ENCODE measurements around the gene PHLDA1. TPM values are rescaled to one million over a fixed set of nuclear protein-coding genes. Genes with fewer than 3 reads are reported as not detected.
"Not testable (repeated sequence)": the region's sequence is repeated elsewhere in the genome, so short reads cannot be mapped to it uniquely, and the experiment has no call there.

Gene PHLDA1
- total and polyA plus RNA-seq, 11 donors: 3.0 to 44.4 (median 5.5) TPM

GRCh38 chr12:75986001-75986746 is 45.4 kb downstream of the PHLDA1 start:
- Histone ChIP-seq H3K27ac (no peak overlapping the region), H3K9me3 (peaks cover 0 to 9% (median 0%) of the 10 kb centered on the region in 12 donors), H3K27me3 (no peaks in the 10 kb centered on the region), H3K4me3 (no peak overlapping the region), H3K4me1 (peaks cover 0 to 24% (median 8%) of the 10 kb centered on the region in 12 donors), H3K36me3 (no peaks in the 10 kb centered on the region)
- ATAC-seq (no peak), DNase-seq (no peak)
- TF ChIP-seq, protein P1, sequence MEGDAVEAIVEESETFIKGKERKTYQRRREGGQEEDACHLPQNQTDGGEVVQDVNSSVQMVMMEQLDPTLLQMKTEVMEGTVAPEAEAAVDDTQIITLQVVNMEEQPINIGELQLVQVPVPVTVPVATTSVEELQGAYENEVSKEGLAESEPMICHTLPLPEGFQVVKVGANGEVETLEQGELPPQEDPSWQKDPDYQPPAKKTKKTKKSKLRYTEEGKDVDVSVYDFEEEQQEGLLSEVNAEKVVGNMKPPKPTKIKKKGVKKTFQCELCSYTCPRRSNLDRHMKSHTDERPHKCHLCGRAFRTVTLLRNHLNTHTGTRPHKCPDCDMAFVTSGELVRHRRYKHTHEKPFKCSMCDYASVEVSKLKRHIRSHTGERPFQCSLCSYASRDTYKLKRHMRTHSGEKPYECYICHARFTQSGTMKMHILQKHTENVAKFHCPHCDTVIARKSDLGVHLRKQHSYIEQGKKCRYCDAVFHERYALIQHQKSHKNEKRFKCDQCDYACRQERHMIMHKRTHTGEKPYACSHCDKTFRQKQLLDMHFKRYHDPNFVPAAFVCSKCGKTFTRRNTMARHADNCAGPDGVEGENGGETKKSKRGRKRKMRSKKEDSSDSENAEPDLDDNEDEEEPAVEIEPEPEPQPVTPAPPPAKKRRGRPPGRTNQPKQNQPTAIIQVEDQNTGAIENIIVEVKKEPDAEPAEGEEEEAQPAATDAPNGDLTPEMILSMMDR (IDR thresholded peaks at IDR 0.05): no peak
- TF ChIP-seq POLR2A (IDR thresholded peaks at IDR 0.05): no peak
- WGBS, 4 donors: 70 to 74% (median 72%) methylated on average over 9 of the region's 9 CpGs
- intact Hi-C loops (cut with DNase I): no loop called here

DNA sequence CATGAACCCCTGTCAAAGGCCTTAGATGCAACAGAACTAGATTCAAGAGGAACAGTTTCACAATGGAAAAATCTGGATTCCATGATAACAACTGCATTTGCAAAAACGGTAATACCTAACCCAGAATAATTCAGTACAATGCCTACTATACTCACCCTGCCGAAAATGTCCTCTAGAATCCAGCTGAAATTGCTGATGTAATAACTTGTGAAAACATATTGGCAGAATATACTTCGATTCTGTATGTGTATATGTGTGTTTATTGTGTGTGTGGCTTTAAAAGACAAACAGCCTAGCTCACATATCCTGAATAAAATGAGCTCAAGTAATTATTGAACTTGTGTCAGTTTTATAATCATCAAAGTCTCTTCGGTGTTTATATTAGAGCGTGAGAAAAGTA is 46.0 kb downstream of the PHLDA1 start:
- no peak overlapping the region for H3K4me3 ChIP-seq
- peaks cover 0 to 27% (median 9%) of the 10 kb centered on the region in 12 donors for H3K4me1 ChIP-seq
- no peak for ATAC-seq
- no peaks in the 10 kb centered on the region for H3K36me3 ChIP-seq
- no peak for DNase-seq
- H3K27ac ChIP-seq: no peak overlapping the region
- H3K27me3 ChIP-seq: no peaks in the 10 kb centered on the region
- peaks cover 0 to 9% (median 0%) of the 10 kb centered on the region in 12 donors for H3K9me3 ChIP-seq
- intact Hi-C loops (cut with DNase I): no loop called here
- 86 to 88% (median 87%) methylated on average over 5 of the region's 5 CpGs for WGBS, 4 donors
- no peak for TF ChIP-seq POLR2A (IDR thresholded peaks at IDR 0.05)
- TF ChIP-seq, protein P1 (IDR thresholded peaks at IDR 0.05): no peak

DNA sequence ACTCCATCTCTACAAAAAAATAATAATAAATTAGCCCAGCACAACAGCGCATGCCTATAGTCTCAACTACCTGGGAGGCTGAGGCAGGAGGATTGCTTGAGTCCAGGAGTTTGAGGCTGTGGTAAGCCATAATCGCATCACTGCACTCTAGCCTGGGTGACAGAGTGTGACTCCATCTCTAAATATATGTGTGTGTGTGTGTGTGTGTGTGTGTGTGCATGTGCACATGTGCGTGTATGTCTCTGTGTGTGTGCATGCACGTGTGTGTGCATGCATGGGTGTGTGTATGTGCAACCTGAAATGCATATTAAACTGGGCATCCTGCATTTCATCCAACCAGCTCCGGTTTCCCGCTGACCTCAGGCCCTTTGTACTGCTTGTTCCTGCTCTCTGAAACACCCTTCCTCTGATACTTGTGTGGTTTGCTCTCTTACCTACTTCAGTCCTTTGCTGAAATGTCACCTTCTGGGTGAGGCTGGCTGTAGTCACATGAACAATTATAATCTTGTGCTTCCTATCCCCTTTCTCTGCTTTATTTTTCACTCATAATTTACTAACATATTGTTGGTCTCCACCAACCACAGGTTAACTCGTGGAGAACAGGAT is 46.9 kb downstream of the PHLDA1 start:
- Histone ChIP-seq H3K4me1 (peaks cover 0 to 31% (median 9%) of the 10 kb centered on the region in 12 donors), H3K36me3 (no peaks in the 10 kb centered on the region), H3K27me3 (no peaks in the 10 kb centered on the region), H3K4me3 (no peak overlapping the region), H3K27ac (no peak overlapping the region), H3K9me3 (peaks cover 0 to 9% (median 0%) of the 10 kb centered on the region in 12 donors)
- no peak for ATAC-seq
- intact Hi-C loops (cut with DNase I): loop anchor here in 1 of 10 donors (5.0 kb wide), 1 partner anchor 48 kb away; the partner anchor contains the start of gene PHLDA1
- WGBS, 4 donors: 92 to 96% (median 93%) methylated on average over 7 of the region's 7 CpGs
- TF ChIP-seq POLR2A (IDR thresholded peaks at IDR 0.05): no peak
- TF ChIP-seq, protein P1 (IDR thresholded peaks at IDR 0.05): no peak
- DNase-seq: no peak

DNA sequence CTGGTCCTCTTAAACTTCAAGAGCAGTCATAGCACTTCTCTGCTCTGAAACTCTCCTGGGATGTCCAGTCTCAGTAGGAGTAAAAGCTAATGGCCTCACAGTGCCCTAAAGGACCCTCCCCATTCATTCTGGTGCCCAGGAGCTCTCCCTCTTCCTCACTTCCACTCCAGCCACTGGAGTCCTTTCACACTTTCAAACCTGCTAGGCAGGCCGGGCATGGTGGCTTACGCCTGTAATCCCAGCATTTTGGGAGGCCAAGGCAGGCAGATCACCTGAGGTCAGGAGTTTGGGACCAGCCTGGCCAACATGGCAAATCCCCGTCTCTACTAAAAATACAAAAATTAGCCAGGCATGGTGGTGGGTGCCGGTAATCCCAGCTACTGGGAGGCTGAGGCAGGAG is 47.7 kb downstream of the PHLDA1 start:
- peak overlapping the region in 2 of 12 donors; percentile 51 to 62 for H3K27ac ChIP-seq
- DNase-seq, H3K4me3 ChIP-seq, H3K36me3 ChIP-seq, H3K9me3 ChIP-seq, H3K27me3 ChIP-seq, ATAC-seq: not testable (repeated sequence)
- intact Hi-C loops (cut with DNase I): loop anchor here in 1 of 10 donors (5.0 kb wide), 1 partner anchor 48 kb away; the partner anchor contains the start of gene PHLDA1
- 97 to 98% (median 98%) methylated on average over 4 of the region's 4 CpGs for WGBS, 4 donors
- H3K4me1 ChIP-seq: peaks cover 0 to 39% (median 12%) of the 10 kb centered on the region in 12 donors
